GM12875 (cell line): ENCODE data around the gene SLC8A1.

Source experiments
- H3K4me3 ChIP-seq: one replicate; pipeline ENCODE4 v1.5.1; 2011; ENCODE audit warnings: low read depth, low read length, control low read depth
- CTCF ChIP-seq: IDR thresholded peaks from 2 replicates; pipeline ENCODE4 v1.5.1; 2011; ENCODE audit warnings: low read depth, mild to moderate bottlenecking, control low read depth, inconsistent platforms, low read length, moderate library complexity, borderline replicate concordance; ENCODE audit not compliant: insufficient read depth

Gene SLC8A1

GRCh38 chr2:40101131-40101575 is 350.7 kb downstream of the SLC8A1 start:
- H3K4me3 ChIP-seq: no peak overlapping the region
- no peak for TF ChIP-seq CTCF

- no peak for TF ChIP-seq CTCF
- no peak overlapping the region for H3K4me3 ChIP-seq
Observed at GRCh38 chr2:40100676-40101075, 351.2 kb downstream of the SLC8A1 start.

GRCh38 chr2:40098786-40099470 is 353.0 kb downstream of the SLC8A1 start:
- H3K4me3 ChIP-seq: no peak overlapping the region
- TF ChIP-seq CTCF: no peak

GRCh38 chr2:40097691-40098385 is 354.1 kb downstream of the SLC8A1 start:
- no peak for TF ChIP-seq CTCF
- H3K4me3 ChIP-seq: no peak overlapping the region

GRCh38 chr2:40096360-40096759 is 355.5 kb downstream of the SLC8A1 start:
- no peak for TF ChIP-seq CTCF
- H3K4me3 ChIP-seq: no peak overlapping the region

- no peak overlapping the region for H3K4me3 ChIP-seq
- TF ChIP-seq CTCF: no peak
Observed at GRCh38 chr2:40095000-40095399, 356.9 kb downstream of the SLC8A1 start.

- no peak for TF ChIP-seq CTCF
- H3K4me3 ChIP-seq: no peak overlapping the region
Observed at GRCh38 chr2:40094451-40094850, 357.4 kb downstream of the SLC8A1 start.
